ENCODE results near the gene BDH1.

Gene BDH1

GRCh38 chr3:197547306-197548011 is 8.3 kb downstream of the BDH1 start:
- no peak for DNase-seq

- DNase-seq, result no peak
Observed at GRCh38 chr3:197546307-197547085, 9.3 kb downstream of the BDH1 start.

GRCh38 chr3:197545571-197545970 is 10.2 kb downstream of the BDH1 start:
- no peak for DNase-seq

GRCh38 chr3:197545101-197545500 is 10.7 kb downstream of the BDH1 start:
- DNase-seq, result no peak

- DNase-seq, result no peak
Observed at GRCh38 chr3:197542741-197543454, 12.9 kb downstream of the BDH1 start.

GRCh38 chr3:197541756-197542539 is 13.8 kb downstream of the BDH1 start:
- no peak for DNase-seq

- no peak for DNase-seq
Observed at GRCh38 chr3:197540961-197541377, 14.8 kb downstream of the BDH1 start.

- no peak for DNase-seq
Observed at GRCh38 chr3:197539651-197540051, 16.1 kb downstream of the BDH1 start.

- peak; percentile 35 for DNase-seq
Observed at GRCh38 chr3:197533927-197534725, 21.6 kb downstream of the BDH1 start.

- no peak for DNase-seq
Observed at GRCh38 chr3:197533396-197533795, 22.4 kb downstream of the BDH1 start.

- DNase-seq, result no peak
Observed at GRCh38 chr3:197532388-197532787, 23.4 kb downstream of the BDH1 start.

GRCh38 chr3:197528190-197528589 is 27.6 kb downstream of the BDH1 start:
- DNase-seq, result no peak

- no peak for DNase-seq
Observed at GRCh38 chr3:197527569-197527968, 28.2 kb downstream of the BDH1 start.

GRCh38 chr3:197525706-197526105 is 30.1 kb downstream of the BDH1 start:
- no peak for DNase-seq

GRCh38 chr3:197524128-197524527 is 31.6 kb downstream of the BDH1 start:
- DNase-seq, result no peak

- DNase-seq, result no peak
Observed at GRCh38 chr3:197523526-197523925, 32.2 kb downstream of the BDH1 start.

GRCh38 chr3:197522881-197523441 is 32.8 kb downstream of the BDH1 start:
- DNase-seq, result no peak

GRCh38 chr3:197522183-197522715 is 33.5 kb downstream of the BDH1 start:
- DNase-seq, result no peak

GRCh38 chr3:197521277-197522182 is 34.2 kb downstream of the BDH1 start:
- DNase-seq, result no peak
